CD4-positive, alpha-beta T cell treated with Interleukin-6 for 4 hours (primary cell): ENCODE results near the gene CD69.
A peak's percentile ranks its signal among the peaks of the same experiment; 100 is the strongest.

Experiments used
- DNase-seq: peaks from one replicate; pipeline ENCODE4 v3.0.0-alpha.2; 2020; ENCODE audit warnings: mixed read lengths

The CD69 gene

DNA sequence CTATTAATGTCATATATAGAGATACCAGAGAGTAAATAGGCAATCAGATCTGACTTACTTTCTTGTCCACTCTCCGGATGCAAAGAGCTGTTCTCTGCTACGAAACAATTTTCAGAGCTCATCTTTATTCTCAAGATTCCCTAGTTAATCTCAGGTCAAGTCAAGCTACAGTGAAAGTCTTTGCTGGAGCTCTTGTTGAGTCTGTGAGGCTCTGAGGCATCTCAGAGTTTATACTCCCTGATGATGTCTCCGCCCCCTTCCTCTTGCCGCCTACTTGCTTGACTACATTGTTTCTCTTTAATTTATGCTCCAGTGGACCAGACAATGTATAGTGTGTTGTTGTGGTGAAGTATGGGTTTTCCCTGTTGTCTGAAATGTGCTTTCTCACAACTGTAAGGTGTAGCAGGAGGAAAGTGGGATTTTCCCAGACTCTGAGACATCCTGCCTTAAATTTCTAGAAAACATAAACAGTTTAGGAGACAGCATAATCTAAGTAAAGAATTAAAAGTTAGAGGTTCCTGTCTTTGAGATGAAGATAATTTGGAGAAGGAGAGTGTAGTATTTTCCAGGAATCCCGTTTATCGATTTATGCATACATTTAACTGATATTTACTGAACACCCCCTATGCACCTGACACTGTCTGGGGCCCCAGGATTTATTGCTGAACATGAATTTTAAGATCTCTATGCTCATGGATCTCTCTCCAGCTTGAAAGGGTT is at the start of gene CD69:
TSS of gene CD69 (minus strand) at position 203 of the 720 bp plus-strand sequence. CDS start at position 122, 81 bp downstream.
- peak; percentile 81 for DNase-seq

DNA sequence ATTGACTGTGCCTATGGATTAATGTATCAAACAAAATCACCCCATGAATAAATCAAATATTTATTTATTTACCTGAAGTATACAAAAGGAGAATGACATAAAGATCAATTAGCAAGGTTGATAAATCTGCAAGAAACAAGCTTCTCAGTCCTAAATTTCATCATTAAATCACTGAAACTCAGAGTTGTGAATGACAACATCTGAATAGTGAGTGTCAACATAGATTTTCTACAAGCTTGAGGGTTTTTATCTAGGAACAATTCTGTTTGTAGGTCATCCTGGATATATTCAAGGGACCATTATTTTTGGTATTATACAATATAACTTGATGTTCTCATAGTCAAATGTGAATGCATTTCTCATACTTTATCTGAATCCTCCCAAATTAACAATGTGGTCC is 49.2 kb upstream of the CD69 start:
- DNase-seq, result no peak

GRCh38 chr12:9809338-9809737 is 48.6 kb upstream of the CD69 start:
- DNase-seq, result no peak

- DNase-seq, result no peak
These were observed 47.8 kb upstream of the CD69 start for GRCh38 chr12:9808504-9808903.

DNA sequence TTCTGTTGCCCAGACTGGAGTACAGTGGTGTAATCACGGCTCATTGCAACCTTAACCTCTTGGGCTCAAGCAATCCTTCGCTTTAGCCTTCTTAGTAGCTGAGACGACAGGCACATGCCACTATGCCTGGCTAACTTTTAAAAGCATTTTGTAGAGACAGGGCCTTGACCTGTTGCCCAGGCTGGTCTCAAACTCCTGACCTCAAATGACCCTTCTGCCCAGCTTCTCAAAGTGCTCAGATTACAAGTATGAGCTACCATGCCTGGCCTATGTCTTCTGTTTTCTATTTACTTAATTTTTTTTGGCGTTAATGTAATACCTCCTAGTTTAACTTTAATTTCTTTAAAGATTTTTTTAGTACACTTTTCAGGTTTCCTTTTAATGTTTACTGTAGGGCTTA is 46.0 kb upstream of the CD69 start:
- no peak for DNase-seq

GRCh38 chr12:9805883-9806282 is 45.2 kb upstream of the CD69 start:
- DNase-seq, result no peak

DNA sequence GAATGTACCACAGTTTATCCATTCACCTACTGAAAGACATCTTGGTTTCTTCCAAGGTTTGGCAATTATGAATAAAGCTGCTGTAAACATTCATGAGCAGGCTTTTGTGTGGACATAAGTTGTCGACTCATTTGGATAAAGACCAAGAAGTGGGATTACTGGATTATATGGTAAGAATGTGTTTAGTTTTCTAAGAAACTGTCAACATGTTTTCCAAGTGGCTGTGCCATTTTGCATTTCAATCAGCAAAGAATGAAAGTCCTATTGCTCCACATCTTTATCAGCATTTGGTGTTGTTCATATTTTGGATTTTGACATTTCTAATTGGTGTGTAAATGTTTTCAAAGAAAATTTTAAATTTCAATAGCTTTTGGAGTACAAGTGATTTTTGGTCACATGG is 39.3 kb upstream of the CD69 start:
- no peak for DNase-seq

DNA sequence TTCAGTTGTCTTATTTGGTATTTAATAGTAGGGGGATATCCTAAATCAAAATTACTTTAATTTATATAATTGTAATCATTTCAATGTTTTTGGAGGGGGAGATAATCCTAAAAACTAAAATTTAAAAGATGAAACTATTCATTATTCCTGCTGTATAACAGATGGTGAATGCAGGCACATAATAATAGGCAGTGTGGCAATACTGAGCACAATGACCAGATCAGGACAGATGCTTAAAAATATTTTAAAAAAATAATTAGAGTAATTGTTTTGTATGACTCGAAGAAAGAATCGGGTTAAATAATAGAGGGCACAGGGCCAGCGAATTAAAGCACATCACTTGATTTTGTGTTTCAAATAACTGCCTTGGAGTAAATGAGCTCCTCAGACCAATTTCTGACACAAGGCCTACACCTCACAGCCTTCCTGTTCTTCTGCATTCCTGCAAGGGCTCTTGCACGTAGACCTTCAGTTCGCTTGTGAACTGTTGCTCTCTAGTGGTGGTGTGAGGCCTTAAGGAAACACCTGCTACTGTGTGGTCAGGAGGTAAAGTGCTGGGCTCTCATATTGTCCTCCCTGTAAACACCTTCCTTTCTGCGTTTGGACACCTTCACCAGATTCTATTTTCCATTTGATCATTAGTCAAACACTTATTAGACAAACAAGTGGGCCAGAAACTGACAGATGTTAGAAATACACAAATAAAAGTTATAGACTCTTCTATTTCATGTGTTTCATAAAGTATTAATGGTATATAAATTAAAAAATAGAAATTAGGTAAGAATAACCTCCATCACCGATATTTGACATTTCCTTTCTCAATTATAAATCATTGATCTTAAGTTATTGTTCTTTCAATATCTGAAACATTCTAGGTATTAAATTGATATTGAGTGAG is 37.3 kb upstream of the CD69 start:
- DNase-seq, result peak; percentile 71

DNA sequence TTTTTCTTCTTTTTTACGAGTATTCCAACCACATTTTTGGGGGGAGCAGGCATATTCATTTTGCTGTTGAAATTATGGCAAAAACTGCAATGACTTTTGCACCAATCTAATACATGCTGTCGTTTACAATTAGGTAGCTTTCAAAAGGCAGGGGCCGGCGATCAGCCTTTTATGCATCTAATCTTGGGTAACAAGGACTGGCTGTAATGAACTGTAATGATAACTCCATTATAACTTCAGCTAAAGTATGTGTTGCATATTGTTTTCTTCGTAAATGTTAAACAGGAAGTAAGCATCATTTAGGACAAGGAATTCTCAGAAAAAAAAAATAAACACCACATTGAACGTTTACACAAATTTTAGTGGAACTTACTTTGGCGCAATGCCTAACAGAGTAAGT is 36.3 kb upstream of the CD69 start:
- DNase-seq, result no peak

DNA sequence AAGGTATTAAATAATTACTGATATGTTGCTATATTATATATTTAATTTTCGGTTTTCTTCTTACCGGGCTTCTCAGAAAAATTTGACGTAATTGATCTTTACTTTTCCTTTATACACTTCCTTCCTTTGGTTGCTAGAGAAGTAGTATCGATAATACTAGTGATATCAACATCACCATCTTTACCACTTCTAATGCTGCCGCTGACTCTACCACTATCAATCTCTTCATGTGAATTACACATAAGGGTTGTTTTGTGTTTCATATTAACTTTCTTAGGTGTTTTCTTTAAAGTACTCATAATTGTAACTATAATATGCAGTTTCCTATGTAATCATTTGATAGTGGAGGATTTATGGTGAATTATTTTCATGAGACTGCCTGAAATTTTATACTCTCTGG is 35.6 kb upstream of the CD69 start:
- DNase-seq, result no peak

DNA sequence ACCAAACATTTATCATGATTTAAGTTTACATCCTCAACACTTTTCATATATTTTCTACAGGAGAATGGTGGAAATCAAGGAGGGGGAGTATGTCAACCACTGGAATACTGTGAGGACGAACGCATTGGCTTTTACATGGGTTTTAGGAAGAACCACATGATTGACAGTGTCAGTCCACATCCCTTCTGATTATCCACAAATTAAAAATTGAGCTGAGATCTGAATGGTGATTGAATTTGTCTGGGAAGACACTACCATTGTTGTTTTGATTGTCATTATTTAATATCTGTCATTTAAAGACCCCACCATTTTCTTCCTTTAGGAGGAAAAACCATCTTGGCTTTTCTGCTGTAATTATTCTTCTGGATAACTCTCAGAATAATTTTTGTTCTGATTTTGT is 35.2 kb upstream of the CD69 start:
- DNase-seq, result no peak

DNA sequence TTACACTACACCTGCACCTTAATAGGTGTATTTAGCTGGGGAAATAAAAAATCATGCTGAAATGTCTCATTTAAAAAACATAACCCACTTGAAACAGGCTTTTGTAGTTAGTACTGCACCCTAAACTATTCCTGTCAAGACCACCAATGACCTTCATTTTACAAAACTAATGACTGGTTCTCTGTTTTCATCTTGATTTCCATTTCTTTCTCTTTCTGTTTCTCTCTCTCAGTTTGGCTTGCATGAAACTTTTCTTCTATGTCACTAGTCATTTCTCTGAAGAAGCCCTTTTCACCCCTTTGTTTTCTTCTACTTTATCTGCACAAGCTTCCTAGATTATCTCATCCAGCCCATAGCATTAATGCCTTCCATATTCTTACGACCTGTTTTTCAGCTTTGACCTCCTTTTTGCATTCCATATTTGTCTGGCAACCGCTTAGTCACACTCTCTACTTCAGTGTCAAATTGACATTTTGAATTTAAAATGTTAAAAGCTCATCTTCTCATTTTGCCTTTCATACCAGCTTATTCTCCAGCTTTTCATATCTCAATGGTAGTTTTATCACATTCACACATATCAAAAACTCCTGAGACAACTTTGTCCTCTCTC is 33.9 kb upstream of the CD69 start:
- DNase-seq, result no peak

GRCh38 chr12:9793779-9794395 is 33.2 kb upstream of the CD69 start:
- no peak for DNase-seq

DNA sequence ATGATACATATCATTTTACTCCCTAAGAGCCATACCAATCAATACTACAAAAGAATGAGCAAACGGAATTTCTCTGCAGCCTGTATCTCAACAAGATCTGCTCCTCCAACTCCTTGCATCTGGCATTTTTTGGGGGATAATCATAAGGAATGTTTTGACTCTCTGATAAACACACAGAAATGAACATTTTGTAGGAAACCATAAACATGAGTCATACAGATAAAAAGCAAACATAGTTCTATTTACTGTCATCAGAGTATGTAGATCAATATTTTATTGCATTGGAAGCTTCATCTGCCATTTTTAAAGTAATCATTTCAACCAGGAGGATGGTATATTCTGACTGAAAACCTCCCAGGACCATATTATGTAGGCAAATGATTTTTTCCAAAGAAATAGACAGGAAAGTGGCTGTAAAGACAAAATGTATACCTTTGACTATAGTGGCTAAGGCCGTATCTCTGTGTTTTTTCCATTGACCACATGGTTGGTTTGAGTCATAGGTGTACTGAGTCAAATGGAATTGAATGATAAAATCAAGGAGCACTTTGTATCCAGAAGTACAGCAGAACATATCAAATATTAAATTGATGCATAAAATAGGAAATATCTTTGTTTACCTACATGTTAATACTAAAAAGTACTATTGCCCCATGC is 32.4 kb upstream of the CD69 start:
- DNase-seq, result no peak

DNA sequence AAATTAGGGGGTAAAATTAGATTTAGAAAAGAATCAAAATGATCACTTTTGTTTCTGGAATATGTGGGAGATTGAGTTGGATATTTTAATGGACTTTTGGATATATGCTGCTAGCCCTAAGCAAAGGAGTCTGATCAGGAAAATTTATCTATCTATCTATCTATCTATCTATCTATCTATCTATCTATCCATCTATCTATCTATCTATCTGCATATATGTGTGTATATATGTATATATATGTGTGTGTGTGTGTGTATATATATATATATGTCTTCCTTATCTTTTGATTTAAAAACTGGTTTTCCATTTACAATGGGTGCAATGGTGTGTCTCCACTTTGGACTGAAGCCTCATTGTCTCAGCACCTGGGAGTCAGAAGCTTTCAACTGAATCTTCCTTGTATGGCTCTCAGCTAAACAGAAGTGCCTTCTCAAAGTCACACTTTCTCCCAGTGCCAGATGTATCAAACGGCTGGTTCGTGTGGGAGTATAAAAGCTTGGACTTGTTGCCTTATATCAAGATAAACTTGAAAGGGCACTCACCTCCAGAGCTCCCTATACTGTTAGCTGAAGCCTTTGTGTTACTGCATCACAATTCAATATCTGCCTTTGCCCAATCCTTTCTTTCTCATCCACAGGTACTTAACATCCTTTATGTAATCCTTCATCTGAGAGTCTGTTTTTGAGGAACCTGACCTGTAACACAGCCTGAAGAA is 31.6 kb upstream of the CD69 start:
- no peak for DNase-seq

DNA sequence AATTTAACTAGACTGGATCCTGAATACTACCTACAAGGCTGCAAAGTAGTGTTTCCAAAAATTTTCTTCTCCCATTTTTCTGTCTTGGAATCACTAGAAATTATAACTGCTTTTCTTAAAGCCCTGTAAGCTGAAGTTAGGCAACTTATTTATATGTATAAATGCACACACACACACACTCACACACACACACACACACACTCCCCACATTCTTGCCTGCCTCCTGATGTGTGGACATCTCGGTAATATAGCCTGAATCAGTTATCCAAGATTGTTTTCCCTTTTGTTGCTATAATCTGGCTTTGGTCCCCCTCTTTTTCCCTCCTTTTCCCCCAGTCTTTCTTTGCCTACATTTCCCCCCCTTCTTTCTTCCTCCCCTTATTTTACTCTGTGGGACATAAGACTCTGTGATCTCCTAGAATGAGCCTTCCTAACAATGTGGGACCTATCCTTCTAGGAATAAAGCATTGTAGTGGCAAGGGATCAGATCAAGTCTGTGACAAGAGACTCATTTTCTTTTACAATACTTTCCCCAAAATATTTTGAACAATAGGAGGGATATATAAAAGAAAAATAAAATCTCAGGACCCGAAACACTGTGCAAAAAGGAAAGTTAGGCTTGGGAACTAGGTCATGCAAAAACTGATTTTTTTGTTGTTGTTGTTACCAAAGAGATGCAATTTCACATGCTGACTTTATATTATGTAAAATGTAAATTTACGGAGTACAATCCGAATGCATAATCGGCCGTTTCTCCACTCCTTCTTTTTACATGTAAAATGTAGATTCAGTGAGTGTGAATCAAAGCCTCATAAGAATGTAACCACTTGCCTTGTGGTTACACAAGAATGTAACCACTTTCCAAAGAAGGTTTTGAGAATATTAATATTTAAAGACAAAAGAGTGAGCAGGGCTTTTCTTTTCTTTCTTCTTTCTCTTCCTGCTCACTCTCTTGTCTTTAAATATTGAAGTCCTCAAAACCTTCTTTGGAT is 26.3 kb upstream of the CD69 start:
- no peak for DNase-seq

GRCh38 chr12:9784816-9785215 is 24.1 kb upstream of the CD69 start:
- DNase-seq, result no peak

DNA sequence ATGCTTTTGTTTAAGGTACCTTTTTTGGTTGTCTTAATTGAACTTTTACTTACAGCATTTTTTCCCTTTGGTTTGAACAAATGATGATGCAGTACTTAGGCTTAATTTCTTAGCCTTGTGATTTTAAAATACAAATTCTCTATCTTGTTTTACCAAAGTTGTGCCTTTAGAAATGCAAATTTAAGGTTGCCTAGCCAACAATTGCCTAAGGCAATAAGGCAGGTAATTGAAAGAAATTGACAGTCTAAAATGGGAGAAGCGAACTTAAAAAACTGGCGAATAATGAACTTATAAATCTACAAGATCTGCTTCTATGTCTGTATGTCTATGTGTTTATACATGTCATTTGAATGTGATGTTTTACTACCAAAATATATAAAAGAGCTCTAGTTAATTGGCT is 23.6 kb upstream of the CD69 start:
- DNase-seq, result no peak

GRCh38 chr12:9782547-9783382 is 22.1 kb upstream of the CD69 start:
- no peak for DNase-seq

DNA sequence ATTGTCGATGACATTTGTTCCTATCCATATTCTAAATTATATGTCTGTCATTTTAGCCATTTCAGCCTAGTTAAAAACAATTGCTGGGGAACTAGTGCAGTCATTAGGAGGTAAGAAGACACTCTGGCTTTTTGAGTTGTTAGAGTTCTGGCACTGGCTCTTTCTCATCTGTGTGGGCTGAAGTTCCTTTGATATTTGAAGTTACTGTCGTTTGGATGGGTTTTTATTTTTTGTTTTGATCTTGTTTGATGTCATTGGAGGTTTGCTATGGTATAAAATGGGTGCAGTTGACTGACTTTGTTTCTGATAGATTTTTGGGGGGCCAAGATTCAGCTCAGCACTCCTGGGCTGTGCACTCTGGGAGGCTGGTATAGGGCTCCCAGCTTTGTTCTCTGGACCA is 20.7 kb upstream of the CD69 start:
- DNase-seq, result no peak
